ENCODE results near the gene TMEM30A.

Gene TMEM30A

GRCh38 chr6:75266716-75267291, 17.8 kb downstream of the TMEM30A start:
- in situ Hi-C loops (cut with HindIII; ENCODE audit: low sequenced_read_pairs) = no loop called here

GRCh38 chr6:75263401-75263750, 21.2 kb downstream of the TMEM30A start:
- in situ Hi-C loops (cut with HindIII; ENCODE audit: low sequenced_read_pairs) = no loop called here

- in situ Hi-C loops (cut with HindIII; ENCODE audit: low sequenced_read_pairs) = no loop called here
These were observed 21.7 kb downstream of the TMEM30A start for GRCh38 chr6:75262716-75263400.

GRCh38 chr6:75261299-75261698, 23.3 kb downstream of the TMEM30A start:
- in situ Hi-C loops (cut with HindIII; ENCODE audit: low sequenced_read_pairs) = no loop called here

- in situ Hi-C loops (cut with HindIII; ENCODE audit: low sequenced_read_pairs) = no loop called here
These were observed 27.1 kb downstream of the TMEM30A start for GRCh38 chr6:75257343-75258087.

- in situ Hi-C loops (cut with HindIII; ENCODE audit: low sequenced_read_pairs) = no loop called here
These were observed 34.0 kb downstream of the TMEM30A start for GRCh38 chr6:75250552-75250951.

- in situ Hi-C loops (cut with HindIII; ENCODE audit: low sequenced_read_pairs) = no loop called here
These were observed 34.8 kb downstream of the TMEM30A start for GRCh38 chr6:75249837-75250236.

GRCh38 chr6:75246386-75246785, 38.2 kb downstream of the TMEM30A start:
- in situ Hi-C loops (cut with HindIII; ENCODE audit: low sequenced_read_pairs) = no loop called here

GRCh38 chr6:75244063-75244584, 40.5 kb downstream of the TMEM30A start:
- in situ Hi-C loops (cut with HindIII; ENCODE audit: low sequenced_read_pairs) = no loop called here

GRCh38 chr6:75243333-75244062, 41.1 kb downstream of the TMEM30A start, which contains the start of gene COX7A2:
TSS of gene COX7A2 (minus strand) at chr6:75243801. CDS start at chr6:75243734, 67 bp downstream.
- in situ Hi-C loops (cut with HindIII; ENCODE audit: low sequenced_read_pairs) = no loop called here

GRCh38 chr6:75236630-75237029, 48.0 kb downstream of the TMEM30A start:
- in situ Hi-C loops (cut with HindIII; ENCODE audit: low sequenced_read_pairs) = no loop called here

- in situ Hi-C loops (cut with HindIII; ENCODE audit: low sequenced_read_pairs) = no loop called here
These were observed 49.3 kb downstream of the TMEM30A start for GRCh38 chr6:75235271-75235670.

- in situ Hi-C loops (cut with HindIII; ENCODE audit: low sequenced_read_pairs) = no loop called here
These were observed 50.3 kb downstream of the TMEM30A start for GRCh38 chr6:75234126-75234865.

GRCh38 chr6:75233092-75233615, 51.4 kb downstream of the TMEM30A start:
- in situ Hi-C loops (cut with HindIII; ENCODE audit: low sequenced_read_pairs) = no loop called here

- in situ Hi-C loops (cut with HindIII; ENCODE audit: low sequenced_read_pairs) = no loop called here
These were observed 53.9 kb downstream of the TMEM30A start for GRCh38 chr6:75230484-75231325.

- in situ Hi-C loops (cut with HindIII; ENCODE audit: low sequenced_read_pairs) = no loop called here
These were observed 60.2 kb downstream of the TMEM30A start for GRCh38 chr6:75224303-75224926.

- in situ Hi-C loops (cut with HindIII; ENCODE audit: low sequenced_read_pairs) = no loop called here
These were observed 61.2 kb downstream of the TMEM30A start for GRCh38 chr6:75223428-75223827.

GRCh38 chr6:75222261-75222660, 62.3 kb downstream of the TMEM30A start:
- in situ Hi-C loops (cut with HindIII; ENCODE audit: low sequenced_read_pairs) = no loop called here

GRCh38 chr6:75221116-75221515, 63.5 kb downstream of the TMEM30A start:
- in situ Hi-C loops (cut with HindIII; ENCODE audit: low sequenced_read_pairs) = no loop called here
